ENCODE data around the gene ITFG1.
"Not testable (repeated sequence)": the region's sequence is repeated elsewhere in the genome, so short reads cannot be mapped to it uniquely, and the experiment has no call there.

ITFG1 gene

GRCh38 chr16:47408491-47408890 is 52.4 kb downstream of the ITFG1 start:
- no peak for DNase-seq

- DNase-seq, result no peak
These were observed 64.9 kb downstream of the ITFG1 start for GRCh38 chr16:47395733-47396498.

GRCh38 chr16:47392081-47392480 is 68.8 kb downstream of the ITFG1 start:
- no peak for DNase-seq

GRCh38 chr16:47388705-47389104 is 72.2 kb downstream of the ITFG1 start:
- DNase-seq, result no peak

- no peak for DNase-seq
These were observed 73.7 kb downstream of the ITFG1 start for GRCh38 chr16:47387026-47387734.

GRCh38 chr16:47386201-47386718 is 74.6 kb downstream of the ITFG1 start:
- DNase-seq, result no peak

- no peak for DNase-seq
These were observed 78.5 kb downstream of the ITFG1 start for GRCh38 chr16:47382362-47382761.

- no peak for DNase-seq
These were observed 83.7 kb downstream of the ITFG1 start for GRCh38 chr16:47377154-47377553.

- no peak for DNase-seq
These were observed 85.4 kb downstream of the ITFG1 start for GRCh38 chr16:47375423-47375822.

- no peak for DNase-seq
These were observed 86.2 kb downstream of the ITFG1 start for GRCh38 chr16:47374629-47375028.

GRCh38 chr16:47371271-47372014 is 89.4 kb downstream of the ITFG1 start:
- DNase-seq, result no peak

- no peak for DNase-seq
These were observed 90.3 kb downstream of the ITFG1 start for GRCh38 chr16:47370536-47370935.

GRCh38 chr16:47366228-47366627 is 94.6 kb downstream of the ITFG1 start:
- no peak for DNase-seq

GRCh38 chr16:47363761-47364160 is 97.1 kb downstream of the ITFG1 start:
- DNase-seq, result no peak

- no peak for DNase-seq
These were observed 101.4 kb downstream of the ITFG1 start for GRCh38 chr16:47359478-47359877.

- no peak for DNase-seq
These were observed 102.0 kb downstream of the ITFG1 start for GRCh38 chr16:47358816-47359215.

- not testable (repeated sequence) for DNase-seq
These were observed 111.8 kb downstream of the ITFG1 start for GRCh38 chr16:47349029-47349428.

- not testable (repeated sequence) for DNase-seq
These were observed 113.7 kb downstream of the ITFG1 start for GRCh38 chr16:47347021-47347696.

GRCh38 chr16:47342055-47342454 is 118.8 kb downstream of the ITFG1 start:
- no peak for DNase-seq

- DNase-seq, result not testable (repeated sequence)
These were observed 130.3 kb downstream of the ITFG1 start for GRCh38 chr16:47330562-47330961.

- not testable (repeated sequence) for DNase-seq
These were observed 136.6 kb downstream of the ITFG1 start for GRCh38 chr16:47324309-47324708.

GRCh38 chr16:47323241-47323640 is 137.6 kb downstream of the ITFG1 start:
- no peak for DNase-seq

Data from activated CD4-positive, CD25-positive, alpha-beta regulatory T cell treated with anti-CD3 and anti-CD28 coated beads, Interleukin-2, amount 50 U/mL, for 72 hours (primary cell).